Measurements from ENCODE around the gene PTAR1.

PTAR1 gene

GRCh38 chr9:69743930-69744329 is 15.9 kb downstream of the PTAR1 start:
- no peak overlapping the region for H2AFZ ChIP-seq (ENCODE audit: low read depth, low read length)
- H3K18ac ChIP-seq (ENCODE audit: low read depth in 1 of 2, low read length in 2 of 2), result no peak overlapping the region
- no peaks in the 10 kb centered on the region for H3K9me3 ChIP-seq (ENCODE audit: control insufficient read depth, low read length)
- H3K14ac ChIP-seq (ENCODE audit: low read length in 2 of 2), result no peak overlapping the region
- H4K91ac ChIP-seq (ENCODE audit: low read length), result no peak overlapping the region
- H3K9ac ChIP-seq (ENCODE audit: low read length), result no peak overlapping the region
- DNase-seq, result no peak
- H3K4me3 ChIP-seq (ENCODE audit: insufficient read depth in 1 of 2, low read depth in 1 of 2, low read length in 2 of 2), result no peak overlapping the region
- H3K4me2 ChIP-seq (ENCODE audit: low read length, poor library complexity, severe bottlenecking), result no peak overlapping the region
- no peak overlapping the region for H2BK120ac ChIP-seq (ENCODE audit: low read depth, low read length)
- H3K27ac ChIP-seq (ENCODE audit: low read length, poor library complexity, severe bottlenecking), result no peak overlapping the region
- peaks cover 3% of the 10 kb centered on the region for H3K4me1 ChIP-seq (ENCODE audit: control insufficient read depth, insufficient read depth, low read depth, low read length)
- H3K36me3 ChIP-seq (ENCODE audit: control insufficient read depth in 1 of 2, insufficient read depth in 2 of 2, low read depth in 1 of 2, low read length in 2 of 2), result peaks cover 3 to 35% of the 10 kb centered on the region in 2 experiments
- no peak overlapping the region for H4K8ac ChIP-seq (ENCODE audit: low read length)
- no peak overlapping the region for H2BK15ac ChIP-seq (ENCODE audit: low read depth, poor library complexity, severe bottlenecking)
- H2AK5ac ChIP-seq (ENCODE audit: low read length, severe bottlenecking), result no peak overlapping the region
- H2BK5ac ChIP-seq (ENCODE audit: low read depth, low read length, poor library complexity, severe bottlenecking), result no peak overlapping the region
- H2BK12ac ChIP-seq (ENCODE audit: low read length in 2 of 2), result no peak overlapping the region
- H3K23ac ChIP-seq (ENCODE audit: low read length in 2 of 2), result no peak overlapping the region
- 96% methylated on average over 5 of the region's 5 CpGs for WGBS
- no peak overlapping the region for H3K4ac ChIP-seq (ENCODE audit: low read depth in 1 of 2, low read length in 2 of 2)
- no peaks in the 10 kb centered on the region for H3K27me3 ChIP-seq (ENCODE audit: control insufficient read depth in 1 of 2, insufficient read depth in 1 of 2, low read length in 2 of 2)
- H3K79me1 ChIP-seq (replicated peaks; ENCODE audit: low read length, poor library complexity, severe bottlenecking), result peaks cover 9% of the 10 kb centered on the region

GRCh38 chr9:69740872-69741505 is 18.8 kb downstream of the PTAR1 start:
- no peak overlapping the region for H2AFZ ChIP-seq (ENCODE audit: low read depth, low read length)

GRCh38 chr9:69731348-69731747 is 28.5 kb downstream of the PTAR1 start:
- Histone ChIP-seq H3K4ac (ENCODE audit: low read depth in 1 of 2, low read length in 2 of 2) (no peak overlapping the region), H2BK15ac (ENCODE audit: low read depth, poor library complexity, severe bottlenecking) (no peak overlapping the region)
- 100% methylated on average over 2 of the region's 2 CpGs for WGBS

More at GRCh38 chr9:69740872-69741505, 18.8 kb downstream of the PTAR1 start:
- H2BK5ac ChIP-seq (ENCODE audit: low read depth, low read length, poor library complexity, severe bottlenecking), result no peak overlapping the region
- H3K4me3 ChIP-seq (ENCODE audit: insufficient read depth in 1 of 2, low read depth in 1 of 2, low read length in 2 of 2), result no peak overlapping the region
- H3K14ac ChIP-seq (ENCODE audit: low read length in 2 of 2), result no peak overlapping the region
- H2BK12ac ChIP-seq (ENCODE audit: low read length in 2 of 2), result no peak overlapping the region
- H4K8ac ChIP-seq (ENCODE audit: low read length), result no peak overlapping the region
- H2BK15ac ChIP-seq (ENCODE audit: low read depth, poor library complexity, severe bottlenecking), result no peak overlapping the region
- no peak overlapping the region for H3K27ac ChIP-seq (ENCODE audit: low read length, poor library complexity, severe bottlenecking)
- H3K4me1 ChIP-seq (ENCODE audit: control insufficient read depth, insufficient read depth, low read depth, low read length), result peaks cover 2% of the 10 kb centered on the region
- no peak overlapping the region for H3K4me2 ChIP-seq (ENCODE audit: low read length, poor library complexity, severe bottlenecking)
- no peak overlapping the region for H3K23ac ChIP-seq (ENCODE audit: low read length in 2 of 2)
- H3K79me1 ChIP-seq (replicated peaks; ENCODE audit: low read length, poor library complexity, severe bottlenecking), result peaks cover 16% of the 10 kb centered on the region
- no peaks in the 10 kb centered on the region for H3K9me3 ChIP-seq (ENCODE audit: control insufficient read depth, low read length)
- H4K91ac ChIP-seq (ENCODE audit: low read length), result no peak overlapping the region
- no peak overlapping the region for H3K9ac ChIP-seq (ENCODE audit: low read length)
- H2BK120ac ChIP-seq (ENCODE audit: low read depth, low read length), result no peak overlapping the region
- no peaks in the 10 kb centered on the region for H3K27me3 ChIP-seq (ENCODE audit: control insufficient read depth in 1 of 2, insufficient read depth in 1 of 2, low read length in 2 of 2)
- H2AK5ac ChIP-seq (ENCODE audit: low read length, severe bottlenecking), result no peak overlapping the region
- H3K4ac ChIP-seq (ENCODE audit: low read depth in 1 of 2, low read length in 2 of 2), result no peak overlapping the region
- no peak for DNase-seq
- WGBS, result 98% methylated on average over 1 of the region's 2 CpGs
- H3K36me3 ChIP-seq (ENCODE audit: control insufficient read depth in 1 of 2, insufficient read depth in 2 of 2, low read depth in 1 of 2, low read length in 2 of 2), result peaks cover 0 to 28% of the 10 kb centered on the region in 2 experiments
- H3K18ac ChIP-seq (ENCODE audit: low read depth in 1 of 2, low read length in 2 of 2), result no peak overlapping the region

GRCh38 chr9:69719983-69720382 is 39.8 kb downstream of the PTAR1 start:
- Histone ChIP-seq H3K27me3 (ENCODE audit: control insufficient read depth in 1 of 2, insufficient read depth in 1 of 2, low read length in 2 of 2) (no peaks in the 10 kb centered on the region), H3K4ac (ENCODE audit: low read depth in 1 of 2, low read length in 2 of 2) (no peak overlapping the region), H3K4me2 (ENCODE audit: low read length, poor library complexity, severe bottlenecking) (no peak overlapping the region), H3K27ac (ENCODE audit: low read length, poor library complexity, severe bottlenecking) (no peak overlapping the region), H3K4me1 (ENCODE audit: control insufficient read depth, insufficient read depth, low read depth, low read length) (no peaks in the 10 kb centered on the region), H3K36me3 (ENCODE audit: control insufficient read depth in 1 of 2, insufficient read depth in 2 of 2, low read depth in 1 of 2, low read length in 2 of 2) (peaks cover 7 to 93% of the 10 kb centered on the region in 2 experiments), H2BK120ac (ENCODE audit: low read depth, low read length) (no peak overlapping the region), H3K23ac (ENCODE audit: low read length in 2 of 2) (no peak overlapping the region), H3K14ac (ENCODE audit: low read length in 2 of 2) (no peak overlapping the region), H2AK5ac (ENCODE audit: low read length, severe bottlenecking) (no peak overlapping the region), H3K79me1 (replicated peaks; ENCODE audit: low read length, poor library complexity, severe bottlenecking) (peaks cover 9% of the 10 kb centered on the region), H4K8ac (ENCODE audit: low read length) (no peak overlapping the region), H2BK15ac (ENCODE audit: low read depth, poor library complexity, severe bottlenecking) (no peak overlapping the region), H3K4me3 (ENCODE audit: insufficient read depth in 1 of 2, low read depth in 1 of 2, low read length in 2 of 2) (no peak overlapping the region), H2AFZ (ENCODE audit: low read depth, low read length) (no peak overlapping the region), H3K9ac (ENCODE audit: low read length) (no peak overlapping the region), H3K9me3 (ENCODE audit: control insufficient read depth, low read length) (peaks cover 7% of the 10 kb centered on the region), H2BK5ac (ENCODE audit: low read depth, low read length, poor library complexity, severe bottlenecking) (no peak overlapping the region), H4K91ac (ENCODE audit: low read length) (no peak overlapping the region), H3K18ac (ENCODE audit: low read depth in 1 of 2, low read length in 2 of 2) (no peak overlapping the region), H2BK12ac (ENCODE audit: low read length in 2 of 2) (no peak overlapping the region)
- DNase-seq, result no peak
- WGBS, result 100% methylated on average over 1 of the region's 2 CpGs

More at GRCh38 chr9:69731348-69731747, 28.5 kb downstream of the PTAR1 start:
- Histone ChIP-seq H2BK12ac (ENCODE audit: low read length in 2 of 2) (no peak overlapping the region), H3K4me1 (ENCODE audit: control insufficient read depth, insufficient read depth, low read depth, low read length) (no peaks in the 10 kb centered on the region), H3K18ac (ENCODE audit: low read depth in 1 of 2, low read length in 2 of 2) (no peak overlapping the region), H4K8ac (ENCODE audit: low read length) (no peak overlapping the region), H3K4me3 (ENCODE audit: insufficient read depth in 1 of 2, low read depth in 1 of 2, low read length in 2 of 2) (no peak overlapping the region), H2BK5ac (ENCODE audit: low read depth, low read length, poor library complexity, severe bottlenecking) (no peak overlapping the region), H3K23ac (ENCODE audit: low read length in 2 of 2) (no peak overlapping the region), H3K9ac (ENCODE audit: low read length) (no peak overlapping the region), H2BK120ac (ENCODE audit: low read depth, low read length) (no peak overlapping the region), H3K79me1 (replicated peaks; ENCODE audit: low read length, poor library complexity, severe bottlenecking) (peaks cover 28% of the 10 kb centered on the region), H2AFZ (ENCODE audit: low read depth, low read length) (no peak overlapping the region), H3K4me2 (ENCODE audit: low read length, poor library complexity, severe bottlenecking) (no peak overlapping the region), H4K91ac (ENCODE audit: low read length) (no peak overlapping the region), H2AK5ac (ENCODE audit: low read length, severe bottlenecking) (no peak overlapping the region), H3K27me3 (ENCODE audit: control insufficient read depth in 1 of 2, insufficient read depth in 1 of 2, low read length in 2 of 2) (no peaks in the 10 kb centered on the region), H3K14ac (ENCODE audit: low read length in 2 of 2) (no peak overlapping the region), H3K9me3 (ENCODE audit: control insufficient read depth, low read length) (no peaks in the 10 kb centered on the region), H3K27ac (ENCODE audit: low read length, poor library complexity, severe bottlenecking) (no peak overlapping the region), H3K36me3 (ENCODE audit: control insufficient read depth in 1 of 2, insufficient read depth in 2 of 2, low read depth in 1 of 2, low read length in 2 of 2) (peaks cover 4 to 70% of the 10 kb centered on the region in 2 experiments)
- no peak for DNase-seq
